PFSK-1 (cell line): ENCODE data around the gene YWHAB.

Source experiments
- FOXP2 ChIP-seq: optimal IDR thresholded peaks from 2 replicates; pipeline ENCODE3; 2011; ENCODE audit warnings: borderline replicate concordance, control low read depth, inconsistent platforms; ENCODE audit not compliant: insufficient read depth; ENCODE audit errors: extremely low read length, extremely low read depth
- POLR2AphosphoS5 ChIP-seq: IDR thresholded peaks from 2 replicates; pipeline ENCODE4 v1.6.1; 2012; ENCODE audit warnings: low read depth, mild to moderate bottlenecking, control low read depth, low read length, moderate library complexity
- REST ChIP-seq, 2 experiments: IDR thresholded peaks; 2 replicates each; pipeline versions ENCODE4 v1.6.1 to v1.8.0; 2011 to 2012; ENCODE audit warnings: low read depth in 2 of 2, low read length in 2 of 2, control low read depth in 1 of 2, inconsistent platforms in 1 of 2, mild to moderate bottlenecking in 1 of 2, moderate library complexity in 1 of 2; ENCODE audit not compliant: insufficient read depth in 1 of 2
- SIN3A ChIP-seq: IDR thresholded peaks from 2 replicates; pipeline ENCODE4 v1.6.1; 2012; ENCODE audit warnings: mild to moderate bottlenecking, low read length, moderate library complexity, borderline replicate concordance; ENCODE audit not compliant: insufficient read depth
- TAF1 ChIP-seq: IDR thresholded peaks from 2 replicates; pipeline ENCODE4 v1.6.1; 2012; ENCODE audit warnings: low read length, control low read depth, borderline replicate concordance; ENCODE audit not compliant: insufficient read depth

Gene YWHAB

GRCh38 chr20:44886828-44887227, 1.3 kb downstream of the YWHAB start:
- TF ChIP-seq POLR2AphosphoS5 (no peak), TAF1 (no peak), FOXP2 (no peak), SIN3A (no peak), REST (IDR thresholded peaks at IDR 0.05; ENCODE audit: insufficient read depth in 1 of 2, low read depth in 2 of 2, low read length in 2 of 2) (no peak)

- no peak for TF ChIP-seq FOXP2
- TF ChIP-seq REST (IDR thresholded peaks at IDR 0.05; ENCODE audit: insufficient read depth in 1 of 2, low read depth in 2 of 2, low read length in 2 of 2), result no peak
- no peak for TF ChIP-seq POLR2AphosphoS5
- no peak for TF ChIP-seq TAF1
Observed at GRCh38 chr20:44887466-44887865, 2.0 kb downstream of the YWHAB start.

GRCh38 chr20:44888226-44889103, 3.0 kb downstream of the YWHAB start:
- TF ChIP-seq FOXP2 (no peak), POLR2AphosphoS5 (no peak), REST (IDR thresholded peaks at IDR 0.05; ENCODE audit: insufficient read depth in 1 of 2, low read depth in 2 of 2, low read length in 2 of 2) (no peak), SIN3A (no peak), TAF1 (no peak)

GRCh38 chr20:44891826-44892225, 6.3 kb downstream of the YWHAB start:
- TF ChIP-seq SIN3A, result no peak
- TF ChIP-seq FOXP2, result no peak
- TF ChIP-seq REST (IDR thresholded peaks at IDR 0.05; ENCODE audit: insufficient read depth in 1 of 2, low read depth in 2 of 2, low read length in 2 of 2), result no peak
- TF ChIP-seq POLR2AphosphoS5, result no peak
- no peak for TF ChIP-seq TAF1
